Activated CD4-positive, alpha-beta memory T cell treated with anti-CD3 and anti-CD28 coated beads for 36 hours (primary cell): ENCODE results near the gene OLA1. TPM values are rescaled to one million over a fixed set of nuclear protein-coding genes. Genes with fewer than 3 reads are reported as not detected.

Experiments
- CTCF ChIA-PET: fragments of 350-600 bp; sonication (Branson Sonifier 250); formaldehyde crosslinking; loops from one replicate; lab custom pipeline; 2021; ENCODE audit warnings: antibody characterized with exemption, inconsistent platforms; lab: Charles Lee
- POLR2A ChIA-PET: fragments of 350-600 bp; sonication (Branson Sonifier 250); formaldehyde crosslinking; loops from one replicate; lab custom pipeline; 2021; ENCODE audit warnings: antibody characterized with exemption; lab: Charles Lee
- DNase-seq: peaks from one replicate; pipeline ENCODE4 v3.0.0-alpha.2; 2020
- H3K27ac Mint-ChIP-seq: one replicate; pipeline ENCODE4 v1.8.0; 2021; ENCODE audit warnings: mixed read lengths
- H3K27me3 Mint-ChIP-seq: one replicate; pipeline ENCODE4 v1.8.0; 2021; ENCODE audit warnings: mixed read lengths
- H3K36me3 Mint-ChIP-seq: one replicate; pipeline ENCODE4 v1.8.0; 2021; ENCODE audit warnings: mixed read lengths
- H3K4me1 Mint-ChIP-seq: one replicate; pipeline ENCODE4 v1.8.0; 2021; ENCODE audit warnings: low read depth, mixed read lengths
- H3K4me3 Mint-ChIP-seq: one replicate; pipeline ENCODE4 v1.8.0; 2021; ENCODE audit warnings: mild to moderate bottlenecking, mixed read lengths
- H3K9me3 Mint-ChIP-seq: one replicate; pipeline ENCODE4 v1.8.0; 2021; ENCODE audit warnings: mixed read lengths
- intact Hi-C: fragments of 100-400 bp; cut with micrococcal nuclease; formaldehyde crosslinking; loops from one replicate; pipeline ENCODE4 v1.15.1; 2023
- total RNA-seq, 2 experiments: library from RNA; stranded (reverse); gene quantifications; one replicate each; pipeline ENCODE4 v1.2.3, GENCODE V29; 2021

Gene OLA1
- total RNA-seq, 2 experiments from 2014 or later, result 111 to 117 TPM

- H3K27ac Mint-ChIP-seq, result no peak overlapping the region
- no peak for DNase-seq
- peaks cover 10% of the 10 kb centered on the region for H3K4me1 Mint-ChIP-seq
- ChIA-PET CTCF (no interaction called here), POLR2A (interaction anchor here (0.6 kb wide), 1 partner anchor 1028 kb away, joined by 3 read pairs; no protein-coding TSS in a partner anchor)
- peaks cover 71% of the 10 kb centered on the region for H3K9me3 Mint-ChIP-seq
- no peak overlapping the region for H3K4me3 Mint-ChIP-seq
- H3K27me3 Mint-ChIP-seq, result no peaks in the 10 kb centered on the region
- intact Hi-C loops, result no loop called here
- H3K36me3 Mint-ChIP-seq, result peaks cover 58% of the 10 kb centered on the region
These were observed 75.5 kb downstream of the OLA1 start for GRCh38 chr2:174172802-174173355.

GRCh38 chr2:174171686-174172445 lies 76.5 kb downstream of the OLA1 start:
- POLR2A ChIA-PET, result no interaction called here
- DNase-seq, result no peak

GRCh38 chr2:174169372-174169771 lies 79.0 kb downstream of the OLA1 start:
- Mint-ChIP-seq H3K4me1 (peaks cover 6% of the 10 kb centered on the region), H3K4me3 (no peak overlapping the region), H3K27me3 (no peaks in the 10 kb centered on the region), H3K36me3 (peaks cover 52% of the 10 kb centered on the region), H3K27ac (no peak overlapping the region), H3K9me3 (peaks cover 53% of the 10 kb centered on the region)
- POLR2A ChIA-PET, result no interaction called here
- no peak for DNase-seq
- intact Hi-C loops, result no loop called here
- CTCF ChIA-PET, result interaction anchor here (0.6 kb wide), 1 partner anchor 351 kb away, joined by 3 read pairs; no protein-coding TSS in a partner anchor

More at GRCh38 chr2:174171686-174172445, 76.5 kb downstream of the OLA1 start:
- no peak overlapping the region for H3K4me3 Mint-ChIP-seq
- H3K27me3 Mint-ChIP-seq, result no peaks in the 10 kb centered on the region
- H3K36me3 Mint-ChIP-seq, result peaks cover 59% of the 10 kb centered on the region
- H3K27ac Mint-ChIP-seq, result no peak overlapping the region
- intact Hi-C loops, result no loop called here
- H3K9me3 Mint-ChIP-seq, result peaks cover 70% of the 10 kb centered on the region
- H3K4me1 Mint-ChIP-seq, result peaks cover 7% of the 10 kb centered on the region
- CTCF ChIA-PET, result no interaction called here

GRCh38 chr2:174166261-174166660 lies 82.1 kb downstream of the OLA1 start:
- Mint-ChIP-seq H3K9me3 (peaks cover 41% of the 10 kb centered on the region), H3K27me3 (no peaks in the 10 kb centered on the region), H3K27ac (no peak overlapping the region), H3K4me1 (no peaks in the 10 kb centered on the region), H3K36me3 (peaks cover 38% of the 10 kb centered on the region), H3K4me3 (no peak overlapping the region)
- ChIA-PET CTCF (no interaction called here), POLR2A (no interaction called here)
- intact Hi-C loops, result no loop called here
- DNase-seq, result no peak

GRCh38 chr2:174161490-174161889 lies 86.8 kb downstream of the OLA1 start:
- no peak overlapping the region for H3K27ac Mint-ChIP-seq
- CTCF ChIA-PET, result interaction anchor here (1.4 kb wide), 1 partner anchor 180 kb away, joined by 5 read pairs; no protein-coding TSS in a partner anchor
- H3K9me3 Mint-ChIP-seq, result peaks cover 9% of the 10 kb centered on the region
- H3K36me3 Mint-ChIP-seq, result peaks cover 18% of the 10 kb centered on the region
- H3K4me1 Mint-ChIP-seq, result no peaks in the 10 kb centered on the region
- no peaks in the 10 kb centered on the region for H3K27me3 Mint-ChIP-seq
- DNase-seq, result no peak
- POLR2A ChIA-PET, result no interaction called here
- intact Hi-C loops, result no loop called here
- no peak overlapping the region for H3K4me3 Mint-ChIP-seq

GRCh38 chr2:174158003-174158402 lies 90.3 kb downstream of the OLA1 start:
- DNase-seq, result peak; percentile 22
- Mint-ChIP-seq H3K27me3 (no peaks in the 10 kb centered on the region), H3K4me1 (peaks cover 2% of the 10 kb centered on the region), H3K27ac (no peak overlapping the region), H3K9me3 (no peaks in the 10 kb centered on the region), H3K4me3 (no peak overlapping the region), H3K36me3 (peaks cover 11% of the 10 kb centered on the region)
- POLR2A ChIA-PET, result no interaction called here
- CTCF ChIA-PET, result interaction anchor here (0.6 to 3.2 kb wide), 3 partner anchors 12 to 197 kb away, joined by 3 to 14 read pairs (median 3); no protein-coding TSS in a partner anchor
- intact Hi-C loops, result loop anchor here (5.0 kb wide), 1 partner anchor 184 kb away; no protein-coding TSS in a partner anchor

- peaks cover 10% of the 10 kb centered on the region for H3K36me3 Mint-ChIP-seq
- ChIA-PET POLR2A (no interaction called here), CTCF (interaction anchor here (0.7 to 3.2 kb wide), 3 partner anchors 11 to 188 kb away, joined by 3 to 14 read pairs (median 3); no protein-coding TSS in a partner anchor)
- H3K9me3 Mint-ChIP-seq, result no peaks in the 10 kb centered on the region
- intact Hi-C loops, result loop anchor here (5.0 kb wide), 1 partner anchor 185 kb away; no protein-coding TSS in a partner anchor
- no peaks in the 10 kb centered on the region for H3K27me3 Mint-ChIP-seq
- H3K4me3 Mint-ChIP-seq, result no peak overlapping the region
- no peak overlapping the region for H3K27ac Mint-ChIP-seq
- H3K4me1 Mint-ChIP-seq, result peaks cover 2% of the 10 kb centered on the region
- DNase-seq, result no peak
These were observed 91.3 kb downstream of the OLA1 start for GRCh38 chr2:174157053-174157452.

- POLR2A ChIA-PET, result no interaction called here
- Mint-ChIP-seq H3K27me3 (no peaks in the 10 kb centered on the region), H3K9me3 (no peaks in the 10 kb centered on the region), H3K4me1 (peaks cover 5% of the 10 kb centered on the region), H3K36me3 (peaks cover 10% of the 10 kb centered on the region), H3K4me3 (no peak overlapping the region), H3K27ac (no peak overlapping the region)
- CTCF ChIA-PET, result interaction anchor here (0.7 kb wide), 1 partner anchor 16 kb away, joined by 3 read pairs; no protein-coding TSS in a partner anchor
- DNase-seq, result no peak
- intact Hi-C loops, result no loop called here
These were observed 94.3 kb downstream of the OLA1 start for GRCh38 chr2:174153757-174154680.

GRCh38 chr2:174149530-174149929 lies 98.8 kb downstream of the OLA1 start:
- Mint-ChIP-seq H3K4me1 (peaks cover 5% of the 10 kb centered on the region), H3K4me3 (no peak overlapping the region), H3K27ac (no peak overlapping the region), H3K36me3 (peaks cover 5% of the 10 kb centered on the region), H3K27me3 (no peaks in the 10 kb centered on the region), H3K9me3 (no peaks in the 10 kb centered on the region)
- CTCF ChIA-PET, result no interaction called here
- POLR2A ChIA-PET, result no interaction called here
- intact Hi-C loops, result no loop called here
- no peak for DNase-seq

GRCh38 chr2:174148833-174149232 lies 99.5 kb downstream of the OLA1 start:
- no peaks in the 10 kb centered on the region for H3K27me3 Mint-ChIP-seq
- H3K9me3 Mint-ChIP-seq, result no peaks in the 10 kb centered on the region
- no peak overlapping the region for H3K4me3 Mint-ChIP-seq
- no peak overlapping the region for H3K27ac Mint-ChIP-seq
- DNase-seq, result no peak
- intact Hi-C loops, result no loop called here
- H3K4me1 Mint-ChIP-seq, result peaks cover 3% of the 10 kb centered on the region
- peaks cover 2% of the 10 kb centered on the region for H3K36me3 Mint-ChIP-seq
- POLR2A ChIA-PET, result no interaction called here
- CTCF ChIA-PET, result no interaction called here

- intact Hi-C loops, result no loop called here
- ChIA-PET CTCF (interaction anchor here (1.4 kb wide), 1 partner anchor 12 kb away, joined by 3 read pairs; no protein-coding TSS in a partner anchor), POLR2A (no interaction called here)
- no peaks in the 10 kb centered on the region for H3K9me3 Mint-ChIP-seq
- peaks cover 5% of the 10 kb centered on the region for H3K4me1 Mint-ChIP-seq
- H3K4me3 Mint-ChIP-seq, result no peak overlapping the region
- no peaks in the 10 kb centered on the region for H3K27me3 Mint-ChIP-seq
- H3K36me3 Mint-ChIP-seq, result peaks cover 5% of the 10 kb centered on the region
- H3K27ac Mint-ChIP-seq, result no peak overlapping the region
- DNase-seq, result no peak
These were observed 102.5 kb downstream of the OLA1 start for GRCh38 chr2:174145827-174146226.
